Measurements from ENCODE around the gene KLHL40. TPM values are rescaled to one million over a fixed set of nuclear protein-coding genes. Genes with fewer than 3 reads are reported as not detected.
A peak's percentile ranks its signal among the peaks of the same experiment; 100 is the strongest.

Gene KLHL40
- total RNA-seq, 2 donors from 2014 or later, result not detected

GRCh38 chr3:42667096-42667522 lies 18.2 kb upstream of the KLHL40 start:
- no peak for DNase-seq (ENCODE audit: low spot score)
- Histone ChIP-seq H3K27me3 (replicated peaks; ENCODE audit: insufficient read depth) (no peaks in the 10 kb centered on the region), H3K27ac (peak overlapping the region; percentile 66 to 77), H3K4me1 (ENCODE audit: control insufficient read depth in 1 of 2, low read depth in 2 of 2) (peaks cover 19 to 33% of the 10 kb centered on the region in 2 donors), H3K9me3 (no peaks in the 10 kb centered on the region), H3K4me3 (no peak overlapping the region), H3K36me3 (no peaks in the 10 kb centered on the region)
- no peak for ATAC-seq (ENCODE audit: insufficient number of reproducible peaks, low FRiP score, low read depth)
- no peak for TF ChIP-seq CTCF (IDR thresholded peaks at IDR 0.05)

- Histone ChIP-seq H3K27ac (peak overlapping the region; percentile 66 to 77), H3K4me3 (no peak overlapping the region), H3K9me3 (no peaks in the 10 kb centered on the region), H3K4me1 (ENCODE audit: control insufficient read depth in 1 of 2, low read depth in 2 of 2) (peaks cover 19 to 33% of the 10 kb centered on the region in 2 donors), H3K27me3 (replicated peaks; ENCODE audit: insufficient read depth) (no peaks in the 10 kb centered on the region), H3K36me3 (no peaks in the 10 kb centered on the region)
- no peak for DNase-seq (ENCODE audit: low spot score)
- no peak for TF ChIP-seq CTCF (IDR thresholded peaks at IDR 0.05)
- ATAC-seq (ENCODE audit: insufficient number of reproducible peaks, low FRiP score, low read depth), result no peak
Measured at GRCh38 chr3:42667523-42668412, 17.6 kb upstream of the KLHL40 start.

- H3K4me1 ChIP-seq (ENCODE audit: control insufficient read depth in 1 of 2, low read depth in 2 of 2), result peaks cover 19 to 33% of the 10 kb centered on the region in 2 donors
- H3K9me3 ChIP-seq, result no peaks in the 10 kb centered on the region
- no peak overlapping the region for H3K27ac ChIP-seq
- TF ChIP-seq CTCF (IDR thresholded peaks at IDR 0.05), result no peak
- ATAC-seq (ENCODE audit: insufficient number of reproducible peaks, low FRiP score, low read depth) (no peak), DNase-seq (ENCODE audit: low spot score) (no peak)
- no peaks in the 10 kb centered on the region for H3K27me3 ChIP-seq (replicated peaks; ENCODE audit: insufficient read depth)
- H3K36me3 ChIP-seq, result no peaks in the 10 kb centered on the region
- H3K4me3 ChIP-seq, result no peak overlapping the region
Measured at GRCh38 chr3:42668413-42668760, 16.9 kb upstream of the KLHL40 start.

GRCh38 chr3:42668793-42669217 lies 16.5 kb upstream of the KLHL40 start:
- no peak for DNase-seq (ENCODE audit: low spot score)
- Histone ChIP-seq H3K27me3 (replicated peaks; ENCODE audit: insufficient read depth) (no peaks in the 10 kb centered on the region), H3K9me3 (no peaks in the 10 kb centered on the region), H3K36me3 (no peaks in the 10 kb centered on the region), H3K4me1 (ENCODE audit: control insufficient read depth in 1 of 2, low read depth in 2 of 2) (peaks cover 19 to 33% of the 10 kb centered on the region in 2 donors), H3K27ac (no peak overlapping the region), H3K4me3 (no peak overlapping the region)
- ATAC-seq (ENCODE audit: insufficient number of reproducible peaks, low FRiP score, low read depth), result no peak
- no peak for TF ChIP-seq CTCF (IDR thresholded peaks at IDR 0.05)

GRCh38 chr3:42670051-42670576 lies 15.2 kb upstream of the KLHL40 start:
- Histone ChIP-seq H3K4me3 (no peak overlapping the region), H3K27ac (no peak overlapping the region), H3K9me3 (no peaks in the 10 kb centered on the region), H3K27me3 (replicated peaks; ENCODE audit: insufficient read depth) (no peaks in the 10 kb centered on the region), H3K4me1 (ENCODE audit: control insufficient read depth in 1 of 2, low read depth in 2 of 2) (peaks cover 19 to 32% of the 10 kb centered on the region in 2 donors), H3K36me3 (no peaks in the 10 kb centered on the region)
- ATAC-seq (ENCODE audit: insufficient number of reproducible peaks, low FRiP score, low read depth) (no peak), DNase-seq (ENCODE audit: low spot score) (no peak)
- TF ChIP-seq CTCF (IDR thresholded peaks at IDR 0.05), result no peak
